GM12878 (cell line): ENCODE data around the gene COPB1. TPM values are rescaled to one million over a fixed set of nuclear protein-coding genes. Genes with fewer than 3 reads are reported as not detected.

Experiments
- CBX3 ChIP-seq: fragments of 200-600 bp; sonication (generic); IDR thresholded peaks from 2 replicates; pipeline ENCODE4 v1.6.1; 2016; ENCODE audit warnings: low read depth, borderline replicate concordance
- DPF2 ChIP-seq: fragments of 450-650 bp; IDR thresholded peaks from 2 replicates; pipeline ENCODE4 v1.6.1; 2017; ENCODE audit warnings: mild to moderate bottlenecking
- EZH2 ChIP-seq: IDR thresholded peaks from 2 replicates; pipeline ENCODE4 v1.6.1; 2012; ENCODE audit warnings: low read depth, mild to moderate bottlenecking, control low read depth, inconsistent platforms, low read length, borderline replicate concordance; ENCODE audit not compliant: control insufficient read depth
- FOS ChIP-seq: IDR thresholded peaks from 3 replicates; pipeline ENCODE4 v1.6.1; 2011; ENCODE audit warnings: borderline replicate concordance; ENCODE audit not compliant: insufficient read length; ENCODE audit errors: extremely low read depth
- IKZF2 ChIP-seq, 2 experiments: fragments of 450-650 bp; IDR thresholded peaks; 2 replicates each; pipeline ENCODE4 v1.6.1; 2017; ENCODE audit warnings: mild to moderate bottlenecking in 2 of 2, moderate library complexity in 2 of 2
- KAT2A ChIP-seq: conservative IDR thresholded peaks from 2 replicates; pipeline ENCODE4 v1.6.1; 2011; ENCODE audit warnings: low read depth, low read length; ENCODE audit not compliant: control insufficient read depth
- MEF2A ChIP-seq: IDR thresholded peaks from 2 replicates; pipeline ENCODE4 v1.6.1; 2011; ENCODE audit warnings: low read depth, mild to moderate bottlenecking, low read length, moderate library complexity; ENCODE audit not compliant: insufficient read depth
- NBN ChIP-seq: fragments of 450-650 bp; IDR thresholded peaks from 2 replicates; pipeline ENCODE4 v1.6.1; 2016
- NR2F1 ChIP-seq: fragments of 450-650 bp; conservative IDR thresholded peaks from 2 replicates; pipeline ENCODE4 v1.6.1; 2017; ENCODE audit warnings: mild to moderate bottlenecking
- NRF1 ChIP-seq: conservative IDR thresholded peaks from 2 replicates; pipeline ENCODE4 v1.6.1; 2011; ENCODE audit warnings: mild to moderate bottlenecking, low read depth, low read length, improper control_type of control experiment
- PML ChIP-seq: IDR thresholded peaks from 2 replicates; pipeline ENCODE4 v1.6.1; 2012; ENCODE audit warnings: low read length, inconsistent platforms
- RB1 ChIP-seq: fragments of 450-650 bp; formaldehyde crosslinking; IDR thresholded peaks from 2 replicates; pipeline ENCODE4 v1.6.1; 2017; ENCODE audit warnings: mild to moderate bottlenecking, borderline replicate concordance
- SREBF2 ChIP-seq: IDR thresholded peaks from 2 replicates; pipeline ENCODE4 v1.6.1; 2012; ENCODE audit warnings: mild to moderate bottlenecking, low read length
- ZNF274 ChIP-seq: IDR thresholded peaks from one replicate; pipeline ENCODE4 v1.8.0; 2011; ENCODE audit not compliant: insufficient read length, insufficient read depth
- ZZZ3 ChIP-seq: IDR thresholded peaks from 2 replicates; pipeline ENCODE4 v1.6.1; 2011; ENCODE audit warnings: low read depth; ENCODE audit not compliant: control insufficient read depth, insufficient read length
- polyA plus RNA-seq, 11 experiments: library from polyadenylated mRNA; depleted of rRNA in 4 of 11; unstranded in 6 of 11; stranded (reverse) in 5 of 11; fragments of >200 nt; fragmentation: Nextera tagmentation in 4 of 11; fragmentation: Illumina TruSeq in 1 of 11; extraction: Ambion mirVana in 4 of 11; extraction: Trizol in 1 of 11; gene quantifications; 1 replicate in 1 of 11; 2 replicates in 10 of 11; pipeline versions ENCODE4 v1.2.1 to v1.2.3, GENCODE V29; 2011 to 2016; ENCODE audit warnings: inconsistent platforms in 2 of 11, missing spikeins in 2 of 11, low read depth in 1 of 11
- total RNA-seq, 4 experiments: library from RNA; depleted of rRNA in 3 of 4; stranded (reverse); fragments of >200 nt in 3 of 4; fragmentation: Illumina TruSeq in 1 of 4; extraction: Trizol in 1 of 4; gene quantifications; 2 replicates each; pipeline versions ENCODE4 v1.2.1 to v1.2.3, GENCODE V29; 2013 to 2021
- TF ChIP-seq, protein P1 (sequence below): fragments of 450-650 bp; IDR thresholded peaks from 2 replicates; pipeline ENCODE4 v1.6.1; 2018; ENCODE audit warnings: mild to moderate bottlenecking, low read depth, moderate library complexity; ENCODE audit not compliant: partially characterized antibody
- TF ChIP-seq, protein P2 (sequence below): fragments of 150-350 bp; IDR thresholded peaks from 2 replicates; pipeline ENCODE4 v1.6.1; 2014; ENCODE audit warnings: mild to moderate bottlenecking, low read depth, low read length
- TF ChIP-seq, protein P3 (sequence below): fragments of 450-650 bp; IDR thresholded peaks from 2 replicates; pipeline ENCODE4 v1.6.1; 2016; ENCODE audit warnings: mild to moderate bottlenecking, moderate library complexity, borderline replicate concordance
- TF ChIP-seq, protein P4 (sequence below): IDR thresholded peaks from 2 replicates; pipeline ENCODE4 v1.6.1; 2012; ENCODE audit warnings: mild to moderate bottlenecking, low read depth, low read length

COPB1 gene
- total and polyA plus RNA-seq, 10 of the 15 experiments (the other 5 are each of a cell fraction or from before 2014, with no cell fraction given) = 67.0 to 149 (median 109) TPM

DNA sequence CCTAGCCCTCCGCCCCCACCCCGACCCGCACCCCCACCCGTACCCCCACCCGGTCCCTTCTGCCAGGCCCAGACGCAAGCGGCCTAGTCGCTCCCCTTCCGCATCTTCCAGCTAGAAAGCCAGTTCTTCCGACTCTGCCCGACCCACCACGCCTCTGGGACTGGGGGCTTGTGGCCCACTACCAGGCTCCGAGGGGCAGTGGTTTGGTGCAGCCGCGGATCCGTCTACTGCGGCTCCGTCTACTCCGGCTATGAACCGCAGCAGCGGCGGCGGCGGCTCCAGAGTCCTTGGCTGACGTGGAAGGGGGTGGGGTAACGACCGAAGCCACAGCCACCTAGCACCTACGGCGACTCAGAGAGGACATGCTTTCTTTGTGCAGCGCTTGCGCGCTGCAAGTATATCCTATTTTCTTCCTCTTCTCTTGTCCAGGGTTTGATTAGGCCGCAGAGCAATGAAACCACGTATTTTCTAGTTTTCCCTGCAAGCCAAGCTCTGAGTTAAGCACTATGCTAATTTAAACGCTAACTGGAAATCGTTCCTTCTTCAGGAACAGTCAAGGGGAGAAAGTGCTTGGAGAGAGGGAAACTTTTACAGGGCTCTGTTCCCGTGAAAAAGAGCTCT, at the start of gene COPB1 (continued):
- no peak for TF ChIP-seq MEF2A
- TF ChIP-seq, protein P1, sequence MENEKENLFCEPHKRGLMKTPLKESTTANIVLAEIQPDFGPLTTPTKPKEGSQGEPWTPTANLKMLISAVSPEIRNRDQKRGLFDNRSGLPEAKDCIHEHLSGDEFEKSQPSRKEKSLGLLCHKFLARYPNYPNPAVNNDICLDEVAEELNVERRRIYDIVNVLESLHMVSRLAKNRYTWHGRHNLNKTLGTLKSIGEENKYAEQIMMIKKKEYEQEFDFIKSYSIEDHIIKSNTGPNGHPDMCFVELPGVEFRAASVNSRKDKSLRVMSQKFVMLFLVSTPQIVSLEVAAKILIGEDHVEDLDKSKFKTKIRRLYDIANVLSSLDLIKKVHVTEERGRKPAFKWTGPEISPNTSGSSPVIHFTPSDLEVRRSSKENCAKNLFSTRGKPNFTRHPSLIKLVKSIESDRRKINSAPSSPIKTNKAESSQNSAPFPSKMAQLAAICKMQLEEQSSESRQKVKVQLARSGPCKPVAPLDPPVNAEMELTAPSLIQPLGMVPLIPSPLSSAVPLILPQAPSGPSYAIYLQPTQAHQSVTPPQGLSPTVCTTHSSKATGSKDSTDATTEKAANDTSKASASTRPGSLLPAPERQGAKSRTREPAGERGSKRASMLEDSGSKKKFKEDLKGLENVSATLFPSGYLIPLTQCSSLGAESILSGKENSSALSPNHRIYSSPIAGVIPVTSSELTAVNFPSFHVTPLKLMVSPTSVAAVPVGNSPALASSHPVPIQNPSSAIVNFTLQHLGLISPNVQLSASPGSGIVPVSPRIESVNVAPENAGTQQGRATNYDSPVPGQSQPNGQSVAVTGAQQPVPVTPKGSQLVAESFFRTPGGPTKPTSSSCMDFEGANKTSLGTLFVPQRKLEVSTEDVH = no peak
- TF ChIP-seq KAT2A = no peak
- TF ChIP-seq NR2F1 = no peak
- TF ChIP-seq, protein P2, sequence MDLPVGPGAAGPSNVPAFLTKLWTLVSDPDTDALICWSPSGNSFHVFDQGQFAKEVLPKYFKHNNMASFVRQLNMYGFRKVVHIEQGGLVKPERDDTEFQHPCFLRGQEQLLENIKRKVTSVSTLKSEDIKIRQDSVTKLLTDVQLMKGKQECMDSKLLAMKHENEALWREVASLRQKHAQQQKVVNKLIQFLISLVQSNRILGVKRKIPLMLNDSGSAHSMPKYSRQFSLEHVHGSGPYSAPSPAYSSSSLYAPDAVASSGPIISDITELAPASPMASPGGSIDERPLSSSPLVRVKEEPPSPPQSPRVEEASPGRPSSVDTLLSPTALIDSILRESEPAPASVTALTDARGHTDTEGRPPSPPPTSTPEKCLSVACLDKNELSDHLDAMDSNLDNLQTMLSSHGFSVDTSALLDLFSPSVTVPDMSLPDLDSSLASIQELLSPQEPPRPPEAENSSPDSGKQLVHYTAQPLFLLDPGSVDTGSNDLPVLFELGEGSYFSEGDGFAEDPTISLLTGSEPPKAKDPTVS = no peak
- no peak for TF ChIP-seq FOS
- peak; percentile 47 to 56; a peak in 2 of 4 replicates for TF ChIP-seq IKZF2 (IDR thresholded peaks at IDR 0.05)
- peak; percentile 77 for TF ChIP-seq PML
- 0 out of 2 replicates have a peak, but pooled peaks have one; percentile 19 for TF ChIP-seq NRF1
- 0 out of 2 replicates have a peak, but pooled peaks have one; percentile 13 for TF ChIP-seq RB1
- peak; percentile 55; the same call in 1 of the 2 replicates for TF ChIP-seq NBN
- TF ChIP-seq DPF2 = peak; percentile 45; the same call in 1 of the 2 replicates
- no peak for TF ChIP-seq SREBF2
- no peak for TF ChIP-seq EZH2
- TF ChIP-seq, protein P3, sequence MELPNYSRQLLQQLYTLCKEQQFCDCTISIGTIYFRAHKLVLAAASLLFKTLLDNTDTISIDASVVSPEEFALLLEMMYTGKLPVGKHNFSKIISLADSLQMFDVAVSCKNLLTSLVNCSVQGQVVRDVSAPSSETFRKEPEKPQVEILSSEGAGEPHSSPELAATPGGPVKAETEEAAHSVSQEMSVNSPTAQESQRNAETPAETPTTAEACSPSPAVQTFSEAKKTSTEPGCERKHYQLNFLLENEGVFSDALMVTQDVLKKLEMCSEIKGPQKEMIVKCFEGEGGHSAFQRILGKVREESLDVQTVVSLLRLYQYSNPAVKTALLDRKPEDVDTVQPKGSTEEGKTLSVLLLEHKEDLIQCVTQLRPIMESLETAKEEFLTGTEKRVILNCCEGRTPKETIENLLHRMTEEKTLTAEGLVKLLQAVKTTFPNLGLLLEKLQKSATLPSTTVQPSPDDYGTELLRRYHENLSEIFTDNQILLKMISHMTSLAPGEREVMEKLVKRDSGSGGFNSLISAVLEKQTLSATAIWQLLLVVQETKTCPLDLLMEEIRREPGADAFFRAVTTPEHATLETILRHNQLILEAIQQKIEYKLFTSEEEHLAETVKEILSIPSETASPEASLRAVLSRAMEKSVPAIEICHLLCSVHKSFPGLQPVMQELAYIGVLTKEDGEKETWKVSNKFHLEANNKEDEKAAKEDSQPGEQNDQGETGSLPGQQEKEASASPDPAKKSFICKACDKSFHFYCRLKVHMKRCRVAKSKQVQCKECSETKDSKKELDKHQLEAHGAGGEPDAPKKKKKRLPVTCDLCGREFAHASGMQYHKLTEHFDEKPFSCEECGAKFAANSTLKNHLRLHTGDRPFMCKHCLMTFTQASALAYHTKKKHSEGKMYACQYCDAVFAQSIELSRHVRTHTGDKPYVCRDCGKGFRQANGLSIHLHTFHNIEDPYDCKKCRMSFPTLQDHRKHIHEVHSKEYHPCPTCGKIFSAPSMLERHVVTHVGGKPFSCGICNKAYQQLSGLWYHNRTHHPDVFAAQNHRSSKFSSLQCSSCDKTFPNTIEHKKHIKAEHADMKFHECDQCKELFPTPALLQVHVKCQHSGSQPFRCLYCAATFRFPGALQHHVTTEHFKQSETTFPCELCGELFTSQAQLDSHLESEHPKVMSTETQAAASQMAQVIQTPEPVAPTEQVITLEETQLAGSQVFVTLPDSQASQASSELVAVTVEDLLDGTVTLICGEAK = no peak
- no peak for TF ChIP-seq ZNF274
- no peak for TF ChIP-seq CBX3
- TF ChIP-seq, protein P4, sequence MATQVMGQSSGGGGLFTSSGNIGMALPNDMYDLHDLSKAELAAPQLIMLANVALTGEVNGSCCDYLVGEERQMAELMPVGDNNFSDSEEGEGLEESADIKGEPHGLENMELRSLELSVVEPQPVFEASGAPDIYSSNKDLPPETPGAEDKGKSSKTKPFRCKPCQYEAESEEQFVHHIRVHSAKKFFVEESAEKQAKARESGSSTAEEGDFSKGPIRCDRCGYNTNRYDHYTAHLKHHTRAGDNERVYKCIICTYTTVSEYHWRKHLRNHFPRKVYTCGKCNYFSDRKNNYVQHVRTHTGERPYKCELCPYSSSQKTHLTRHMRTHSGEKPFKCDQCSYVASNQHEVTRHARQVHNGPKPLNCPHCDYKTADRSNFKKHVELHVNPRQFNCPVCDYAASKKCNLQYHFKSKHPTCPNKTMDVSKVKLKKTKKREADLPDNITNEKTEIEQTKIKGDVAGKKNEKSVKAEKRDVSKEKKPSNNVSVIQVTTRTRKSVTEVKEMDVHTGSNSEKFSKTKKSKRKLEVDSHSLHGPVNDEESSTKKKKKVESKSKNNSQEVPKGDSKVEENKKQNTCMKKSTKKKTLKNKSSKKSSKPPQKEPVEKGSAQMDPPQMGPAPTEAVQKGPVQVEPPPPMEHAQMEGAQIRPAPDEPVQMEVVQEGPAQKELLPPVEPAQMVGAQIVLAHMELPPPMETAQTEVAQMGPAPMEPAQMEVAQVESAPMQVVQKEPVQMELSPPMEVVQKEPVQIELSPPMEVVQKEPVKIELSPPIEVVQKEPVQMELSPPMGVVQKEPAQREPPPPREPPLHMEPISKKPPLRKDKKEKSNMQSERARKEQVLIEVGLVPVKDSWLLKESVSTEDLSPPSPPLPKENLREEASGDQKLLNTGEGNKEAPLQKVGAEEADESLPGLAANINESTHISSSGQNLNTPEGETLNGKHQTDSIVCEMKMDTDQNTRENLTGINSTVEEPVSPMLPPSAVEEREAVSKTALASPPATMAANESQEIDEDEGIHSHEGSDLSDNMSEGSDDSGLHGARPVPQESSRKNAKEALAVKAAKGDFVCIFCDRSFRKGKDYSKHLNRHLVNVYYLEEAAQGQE = no peak
- TF ChIP-seq ZZZ3 = no peak
